NT2/D1 (cell line): ENCODE measurements around the gene BEAN1.

ENCODE experiments used
- SUZ12 ChIP-seq: IDR thresholded peaks from 2 replicates; pipeline ENCODE4 v1.6.1; 2011; ENCODE audit not compliant: insufficient read length, insufficient read depth; ENCODE audit errors: extremely low read depth
- YY1 ChIP-seq: IDR thresholded peaks from 2 replicates; pipeline ENCODE4 v1.6.1; 2011; ENCODE audit not compliant: insufficient read length, insufficient read depth

- TF ChIP-seq YY1 (no peak), SUZ12 (no peak)
These were observed 81.9 kb downstream of the BEAN1 start for GRCh38 chr16:66508914-66509496.
